Endothelial cell of umbilical vein (primary cell): Measurements from ENCODE around the gene ZSCAN2. TPM values are rescaled to one million over a fixed set of nuclear protein-coding genes. Genes with fewer than 3 reads are reported as not detected.

Experiments used
- BruUV-seq: library from RNA; stranded (reverse); fragments of 400-500 nt; replicated peaks from 2 replicates; lab custom pipeline; 2021; lab: Mats Ljungman, UMichigan
- CTCF ChIA-PET: fragments of 300-600, 350-600 bp; sonication (Branson Sonifier 250); formaldehyde crosslinking; loops from one replicate; lab custom pipeline; 2021; ENCODE audit warnings: antibody characterized with exemption, inconsistent platforms; lab: Charles Lee
- POLR2A ChIA-PET: fragments of 300-600, 350-600 bp; sonication (Branson Sonifier 250); formaldehyde crosslinking; loops from one replicate; lab custom pipeline; 2021; ENCODE audit warnings: antibody characterized with exemption, inconsistent platforms; lab: Charles Lee
- DNase-seq: peaks from one replicate; pipeline ENCODE4 v3.0.0-alpha.2; 2011; ENCODE audit warnings: low read depth, low spot score
- FAIRE-seq: peaks from 2 replicates; lab custom pipeline; 2011; peaks lifted over from hg19 to GRCh38; lab: Jason Lieb, UNC
- H2AFZ ChIP-seq: 2 replicates; pipeline ENCODE4 v1.6.0; 2012; ENCODE audit warnings: low read depth, low read length, control low read depth, inconsistent platforms
- H3K27ac ChIP-seq: 2 replicates; pipeline ENCODE4 v1.5.1; 2011; ENCODE audit warnings: low read depth, mild to moderate bottlenecking, control low read depth, low read length, moderate library complexity; ENCODE audit not compliant: insufficient read depth
- H3K27me3 ChIP-seq, 2 experiments: 2 replicates each; pipeline versions ENCODE4 v1.6.0 to v1.6.1; 2011; ENCODE audit warnings: low read length in 2 of 2, mixed read lengths in 1 of 2; ENCODE audit not compliant: control insufficient read depth in 2 of 2, insufficient read depth in 2 of 2
- H3K36me3 ChIP-seq, 2 experiments: 2 replicates in 1 of 2; 3 replicates in 1 of 2; pipeline ENCODE4 v1.5.1; 2011; ENCODE audit warnings: low read length in 2 of 2, mild to moderate bottlenecking in 1 of 2, moderate library complexity in 1 of 2; ENCODE audit not compliant: control insufficient read depth in 2 of 2, insufficient read depth in 2 of 2; ENCODE audit errors: extremely low read depth in 1 of 2
- H3K4me1 ChIP-seq: 3 replicates; pipeline ENCODE4 v1.5.1; 2011; ENCODE audit warnings: mild to moderate bottlenecking, low read length; ENCODE audit not compliant: control insufficient read depth, insufficient read depth; ENCODE audit errors: extremely low read depth
- H3K4me2 ChIP-seq: 2 replicates; pipeline ENCODE4 v1.6.1; 2011; ENCODE audit warnings: low read length, control low read depth, mixed read lengths; ENCODE audit not compliant: insufficient read depth
- H3K4me3 ChIP-seq, 3 experiments: fragments of 200-600 bp in 1 of 3; sonication (generic), shearing (Covaris generic) in 1 of 3; replicated peaks in 1 of 3; 2 replicates each; pipeline ENCODE4 v1.5.1; 2011 to 2016; ENCODE audit warnings: control low read depth in 3 of 3, low read length in 3 of 3, mild to moderate bottlenecking in 2 of 3, inconsistent platforms in 1 of 3, low read depth in 1 of 3, moderate library complexity in 1 of 3; ENCODE audit not compliant: insufficient read depth in 1 of 3
- H3K79me2 ChIP-seq: 2 replicates; pipeline ENCODE4 v1.6.0; 2012; ENCODE audit warnings: low read length, inconsistent platforms; ENCODE audit not compliant: control insufficient read depth, insufficient read depth
- H3K9ac ChIP-seq: replicated peaks from 2 replicates; pipeline ENCODE3; 2011; ENCODE audit warnings: low read length, control low read depth; ENCODE audit not compliant: insufficient read depth; ENCODE audit errors: extremely low read depth
- H3K9me1 ChIP-seq: replicated peaks from 3 replicates; pipeline ENCODE4 v1.6.0; 2011; ENCODE audit warnings: mild to moderate bottlenecking, low read length; ENCODE audit not compliant: control insufficient read depth, insufficient read depth; ENCODE audit errors: extremely low read depth
- H3K9me3 ChIP-seq: replicated peaks from 2 replicates; pipeline ENCODE4 v1.5.1; 2012; ENCODE audit warnings: low read length, inconsistent platforms; ENCODE audit not compliant: control insufficient read depth, insufficient read depth
- H4K20me1 ChIP-seq: replicated peaks from 2 replicates; pipeline ENCODE3; 2011; ENCODE audit warnings: mild to moderate bottlenecking, low read length; ENCODE audit not compliant: control insufficient read depth, insufficient read depth; ENCODE audit errors: extremely low read depth
- CTCF ChIP-seq, 2 donors: IDR thresholded peaks; 1 replicate in 1 of 2; 2 replicates in 1 of 2; pipeline ENCODE4 v1.5.1; 2011; ENCODE audit warnings: low read length in 2 of 2, mild to moderate bottlenecking in 2 of 2, moderate library complexity in 2 of 2, control low read depth in 1 of 2, inconsistent platforms in 1 of 2, low read depth in 1 of 2; ENCODE audit not compliant: insufficient read depth in 1 of 2; ENCODE audit errors: extremely low read depth in 1 of 2
- EZH2 ChIP-seq: IDR thresholded peaks from 2 replicates; pipeline ENCODE4 v1.6.1; 2012; ENCODE audit warnings: borderline replicate concordance, low read depth, mild to moderate bottlenecking, moderate library complexity, low read length, inconsistent platforms; ENCODE audit not compliant: severe bottlenecking
- FOS ChIP-seq: IDR thresholded peaks from 2 replicates; pipeline ENCODE4 v1.6.1; 2011; ENCODE audit warnings: mild to moderate bottlenecking, low read length, moderate library complexity, borderline replicate concordance; ENCODE audit not compliant: insufficient read depth
- GATA2 ChIP-seq: IDR thresholded peaks from 2 replicates; pipeline ENCODE4 v1.7.0; 2011; ENCODE audit warnings: low read depth, mild to moderate bottlenecking, moderate library complexity, mixed read lengths, low read length; ENCODE audit not compliant: insufficient read length, insufficient read depth
- JUN ChIP-seq: IDR thresholded peaks from 2 replicates; pipeline ENCODE4 v1.6.1; 2011; ENCODE audit warnings: borderline replicate concordance, low read depth; ENCODE audit not compliant: insufficient read length, insufficient read depth
- MAX ChIP-seq: IDR thresholded peaks from 2 replicates; pipeline ENCODE4 v1.6.1; 2011; ENCODE audit not compliant: insufficient read depth, insufficient read length
- MYC ChIP-seq: IDR thresholded peaks from one replicate; pipeline ENCODE4 v1.6.1; 2011; ENCODE audit warnings: mild to moderate bottlenecking, low read depth, low read length
- POLR2A ChIP-seq: IDR thresholded peaks from 2 replicates; pipeline ENCODE4 v1.6.1; 2012; ENCODE audit warnings: low read depth, mild to moderate bottlenecking, control low read depth, low read length
- POLR2AphosphoS5 ChIP-seq: IDR thresholded peaks from 2 replicates; pipeline ENCODE4 v1.6.1; 2012; ENCODE audit warnings: low read depth, mild to moderate bottlenecking, control low read depth, low read length, moderate library complexity; ENCODE audit not compliant: insufficient read depth
- dilution Hi-C: fragments of 300-500 bp; cut with MboI; formaldehyde crosslinking; loops from one replicate; pipeline ENCODE4 v1.15.0; 2019; ENCODE audit warnings: low sequenced_read_pairs; ENCODE audit not compliant: extremely low pct_ligation_motif_present
- intact Hi-C: fragments of 100-400 bp; cut with micrococcal nuclease; formaldehyde crosslinking; loops from one replicate; pipeline ENCODE4 v1.10.0; 2022
- polyA plus RNA-seq, 4 experiments: library from polyadenylated mRNA; depleted of rRNA in 3 of 4; stranded (reverse) in 3 of 4; unstranded in 1 of 4; fragments of >200 nt; gene quantifications; 2 replicates each; pipeline versions ENCODE4 v1.2.1 to v1.2.3, GENCODE V29; 2011 to 2012; ENCODE audit warnings: missing spikeins in 1 of 4
- total RNA-seq: library from RNA; stranded (reverse); gene quantifications from 2 replicates; pipeline ENCODE4 v1.2.3, GENCODE V29; 2021

Gene ZSCAN2
- total and polyA plus RNA-seq, 2 donors (not counting 3 experiments of a cell fraction or from before 2014, with no cell fraction given): 12.9 to 13.5 TPM

- H3K36me3 ChIP-seq: no peaks in the 10 kb centered on the region
- intact Hi-C loops: loop anchor here (1.0 kb wide), 4 partner anchors 57 to 271 kb away; partner anchors contain the start of genes SEC11A and ZNF592
- no peaks in the 10 kb centered on the region for H3K9me3 ChIP-seq
- H3K4me2 ChIP-seq: peak overlapping the region; percentile 75
- CTCF ChIA-PET: interaction anchor here (2.0 to 2.6 kb wide), 3 partner anchors 59 to 271 kb away, joined by 4 to 8 read pairs (median 6); no protein-coding TSS in a partner anchor
- no TSS peak for BruUV-seq
- peak overlapping the region; percentile 36 for H3K27ac ChIP-seq
- H3K27me3 ChIP-seq: no peaks in the 10 kb centered on the region
- POLR2A ChIA-PET: no interaction called here
- no peaks in the 10 kb centered on the region for H4K20me1 ChIP-seq
- no peaks in the 10 kb centered on the region for H3K9me1 ChIP-seq
- H3K4me1 ChIP-seq: peaks cover 28% of the 10 kb centered on the region
- no peak for DNase-seq
- H3K4me3 ChIP-seq: peak overlapping the region; percentile 36 to 50 (median 47)
- H2AFZ ChIP-seq: peak overlapping the region; percentile 76
- peaks cover 10% of the 10 kb centered on the region for H3K79me2 ChIP-seq
- no peak for TF ChIP-seq MAX
- TF ChIP-seq FOS: no peak
- TF ChIP-seq GATA2: no peak
- no peak for TF ChIP-seq JUN
- TF ChIP-seq POLR2A: no peak
- TF ChIP-seq CTCF (IDR thresholded peaks at IDR 0.05; ENCODE audit: extremely low read depth in 1 of 2, insufficient read depth in 1 of 2, low read depth in 1 of 2, low read length in 2 of 2): no peak
- no peak for TF ChIP-seq EZH2
- TF ChIP-seq MYC: no peak
- TF ChIP-seq POLR2AphosphoS5: no peak
- no peak for FAIRE-seq
- H3K9ac ChIP-seq: peak overlapping the region; percentile 54
- dilution Hi-C loops: no loop called here
These were observed 56.9 kb downstream of the ZSCAN2 start for GRCh38 chr15:84657748-84658079.
